HEK293 (cell line): ENCODE measurements around the gene SIAH2.

Source experiments
- CTCF ChIA-PET: fragments of 350-600 bp; formaldehyde crosslinking; extraction: SDS; loops from one replicate; lab custom pipeline; 2021; ENCODE audit warnings: antibody characterized with exemption; lab: Yijun Ruan, JAX
- POLR2A ChIA-PET: fragments of 300-600 bp; formaldehyde crosslinking; extraction: SDS; loops from one replicate; lab custom pipeline; 2020; ENCODE audit warnings: antibody characterized with exemption, inconsistent platforms; lab: Yijun Ruan, JAX
- H3K27ac ChIP-seq: fragments of 200-500 bp; sonication (Bioruptor generic); 2 replicates; pipeline ENCODE4 v1.5.1; 2014; ENCODE audit warnings: low read depth, low read length, control low read depth, inconsistent platforms; ENCODE audit errors: extremely low read depth
- H3K36me3 ChIP-seq, 2 experiments: fragments of 200-500 bp in 1 of 2; sonication (Bioruptor generic) in 1 of 2; 1 replicate in 1 of 2; 2 replicates in 1 of 2; pipeline ENCODE4 v1.5.1; 2014 to 2017; ENCODE audit warnings: inconsistent platforms in 2 of 2, low read length in 2 of 2; ENCODE audit not compliant: control insufficient read depth in 2 of 2, insufficient read depth in 1 of 2
- H3K4me1 ChIP-seq: fragments of 200-500 bp; sonication (Bioruptor generic); 2 replicates; pipeline ENCODE4 v1.5.1; 2014; ENCODE audit warnings: mild to moderate bottlenecking, low read length, inconsistent platforms; ENCODE audit not compliant: control insufficient read depth, insufficient read depth
- H3K4me3 ChIP-seq: 2 replicates; pipeline ENCODE4 v1.5.1; 2011; ENCODE audit warnings: low read depth, mild to moderate bottlenecking, control low read depth, low read length, moderate library complexity
- H3K9me3 ChIP-seq: fragments of 200-500 bp; sonication (Bioruptor generic); 2 replicates; pipeline ENCODE4 v1.5.1; 2014; ENCODE audit warnings: low read depth, low read length, inconsistent platforms; ENCODE audit not compliant: control insufficient read depth, insufficient read depth
- HOXC10 ChIP-seq: sonication (generic); formaldehyde crosslinking; IDR thresholded peaks from 2 replicates; pipeline ENCODE4 v1.8.1; 2023; ENCODE audit warnings: mild to moderate bottlenecking, missing genetic modification reagents
- KLF9 ChIP-seq: fragments of 450-650 bp; formaldehyde crosslinking; IDR thresholded peaks from 2 replicates; pipeline ENCODE4 v1.5.1; 2016; ENCODE audit warnings: missing biosample characterization, missing genetic modification characterization, low read depth
- SP2 ChIP-seq: fragments of 450-650 bp; formaldehyde crosslinking; IDR thresholded peaks from 2 replicates; pipeline ENCODE4 v1.5.1; 2016; ENCODE audit warnings: missing biosample characterization, missing genetic modification characterization
- SP7 ChIP-seq: fragments of 450-650 bp; formaldehyde crosslinking; IDR thresholded peaks from 2 replicates; pipeline ENCODE4 v1.5.1; 2016; ENCODE audit warnings: missing biosample characterization, missing genetic modification characterization
- YY1 ChIP-seq: fragments of 450-650 bp; formaldehyde crosslinking; IDR thresholded peaks from 2 replicates; pipeline ENCODE4 v1.5.1; 2018; ENCODE audit warnings: missing biosample characterization, missing genetic modification characterization
- ZBTB20 ChIP-seq: fragments of 450-650 bp; formaldehyde crosslinking; IDR thresholded peaks from 2 replicates; pipeline ENCODE4 v1.5.1; 2016; ENCODE audit warnings: missing biosample characterization, missing genetic modification characterization
- ZBTB8A ChIP-seq: fragments of 450-650 bp; formaldehyde crosslinking; IDR thresholded peaks from 2 replicates; pipeline ENCODE4 v1.5.1; 2016; ENCODE audit warnings: missing biosample characterization, missing genetic modification characterization
- ZFHX2 ChIP-seq: fragments of 450-650 bp; formaldehyde crosslinking; conservative IDR thresholded peaks from 2 replicates; pipeline ENCODE4 v1.5.1; 2016; ENCODE audit warnings: missing biosample characterization, missing genetic modification characterization
- ZFP3 ChIP-seq: fragments of 450-650 bp; formaldehyde crosslinking; IDR thresholded peaks from 2 replicates; pipeline ENCODE4 v1.5.1; 2016; ENCODE audit warnings: low read depth, missing biosample characterization, missing genetic modification characterization
- ZIC2 ChIP-seq: fragments of 450-650 bp; formaldehyde crosslinking; IDR thresholded peaks from 2 replicates; pipeline ENCODE4 v1.5.1; 2016; ENCODE audit warnings: missing biosample characterization, missing genetic modification characterization
- ZNF112 ChIP-seq: fragments of 450-650 bp; formaldehyde crosslinking; IDR thresholded peaks from 2 replicates; pipeline ENCODE4 v1.5.0; 2017; ENCODE audit warnings: missing biosample characterization, missing genetic modification characterization
- ZNF184 ChIP-seq: fragments of 450-650 bp; IDR thresholded peaks from 2 replicates; pipeline ENCODE4 v1.5.1; 2018; ENCODE audit warnings: missing biosample characterization, mild to moderate bottlenecking, missing genetic modification characterization
- ZNF223 ChIP-seq: fragments of 450-650 bp; formaldehyde crosslinking; IDR thresholded peaks from 2 replicates; pipeline ENCODE4 v1.5.1; 2016; ENCODE audit warnings: missing biosample characterization, missing genetic modification characterization
- ZNF23 ChIP-seq: fragments of 450-650 bp; formaldehyde crosslinking; IDR thresholded peaks from 2 replicates; pipeline ENCODE4 v1.5.1; 2016; ENCODE audit warnings: missing biosample characterization, missing genetic modification characterization, borderline replicate concordance
- ZNF302 ChIP-seq: fragments of 450-650 bp; formaldehyde crosslinking; IDR thresholded peaks from 2 replicates; pipeline ENCODE4 v1.5.1; 2016; ENCODE audit warnings: missing biosample characterization, missing genetic modification characterization, low read depth
- ZNF311 ChIP-seq: fragments of 450-650 bp; formaldehyde crosslinking; IDR thresholded peaks from 2 replicates; pipeline ENCODE4 v1.5.1; 2017; ENCODE audit warnings: missing biosample characterization, missing genetic modification characterization, borderline replicate concordance
- ZNF521 ChIP-seq: fragments of 450-650 bp; formaldehyde crosslinking; IDR thresholded peaks from 2 replicates; pipeline ENCODE4 v1.5.1; 2017; ENCODE audit warnings: missing biosample characterization, mild to moderate bottlenecking, missing genetic modification characterization
- ZNF549 ChIP-seq: fragments of 450-650 bp; IDR thresholded peaks from 2 replicates; pipeline ENCODE4 v1.5.1; 2018; ENCODE audit warnings: missing biosample characterization, missing genetic modification characterization, mild to moderate bottlenecking, inconsistent platforms, moderate library complexity
- ZNF658 ChIP-seq: fragments of 450-650 bp; formaldehyde crosslinking; IDR thresholded peaks from 2 replicates; pipeline ENCODE4; 2016; ENCODE audit warnings: missing biosample characterization, missing genetic modification characterization
- ZNF776 ChIP-seq: fragments of 450-650 bp; formaldehyde crosslinking; IDR thresholded peaks from 2 replicates; pipeline ENCODE4 v1.5.0; 2017; ENCODE audit warnings: missing biosample characterization, missing genetic modification characterization, borderline replicate concordance
- ZNF791 ChIP-seq: fragments of 450-650 bp; formaldehyde crosslinking; IDR thresholded peaks from 2 replicates; pipeline ENCODE4 v1.5.1; 2016; ENCODE audit warnings: missing biosample characterization, missing genetic modification characterization
- TF ChIP-seq, protein P1 (sequence below): sonication (generic); formaldehyde crosslinking; IDR thresholded peaks from 2 replicates; pipeline ENCODE4 v1.8.1; 2022; ENCODE audit warnings: mild to moderate bottlenecking, moderate library complexity, missing genetic modification reagents
- TF ChIP-seq, protein P2 (sequence below): fragments of 450-650 bp; formaldehyde crosslinking; IDR thresholded peaks from 2 replicates; pipeline ENCODE4 v1.5.1; 2016; ENCODE audit warnings: missing biosample characterization, missing genetic modification characterization
- TF ChIP-seq, protein P3 (sequence below): fragments of 450-650 bp; formaldehyde crosslinking; IDR thresholded peaks from 2 replicates; pipeline ENCODE4 v1.5.1; 2016; ENCODE audit warnings: missing biosample characterization, missing genetic modification characterization
- TF ChIP-seq, protein P4 (sequence below): fragments of 450-650 bp; formaldehyde crosslinking; IDR thresholded peaks from 2 replicates; pipeline ENCODE4 v1.5.1; 2017; ENCODE audit warnings: missing biosample characterization, missing genetic modification characterization
- TF ChIP-seq, protein P5 (sequence below): fragments of 450-650 bp; formaldehyde crosslinking; IDR thresholded peaks from 2 replicates; pipeline ENCODE4 v1.5.1; 2016; ENCODE audit warnings: missing biosample characterization, missing genetic modification characterization
- TF ChIP-seq, protein P6 (sequence below): fragments of 450-650 bp; formaldehyde crosslinking; IDR thresholded peaks from 2 replicates; pipeline ENCODE4 v1.5.1; 2017; ENCODE audit warnings: missing biosample characterization, missing genetic modification characterization

The SIAH2 gene

DNA sequence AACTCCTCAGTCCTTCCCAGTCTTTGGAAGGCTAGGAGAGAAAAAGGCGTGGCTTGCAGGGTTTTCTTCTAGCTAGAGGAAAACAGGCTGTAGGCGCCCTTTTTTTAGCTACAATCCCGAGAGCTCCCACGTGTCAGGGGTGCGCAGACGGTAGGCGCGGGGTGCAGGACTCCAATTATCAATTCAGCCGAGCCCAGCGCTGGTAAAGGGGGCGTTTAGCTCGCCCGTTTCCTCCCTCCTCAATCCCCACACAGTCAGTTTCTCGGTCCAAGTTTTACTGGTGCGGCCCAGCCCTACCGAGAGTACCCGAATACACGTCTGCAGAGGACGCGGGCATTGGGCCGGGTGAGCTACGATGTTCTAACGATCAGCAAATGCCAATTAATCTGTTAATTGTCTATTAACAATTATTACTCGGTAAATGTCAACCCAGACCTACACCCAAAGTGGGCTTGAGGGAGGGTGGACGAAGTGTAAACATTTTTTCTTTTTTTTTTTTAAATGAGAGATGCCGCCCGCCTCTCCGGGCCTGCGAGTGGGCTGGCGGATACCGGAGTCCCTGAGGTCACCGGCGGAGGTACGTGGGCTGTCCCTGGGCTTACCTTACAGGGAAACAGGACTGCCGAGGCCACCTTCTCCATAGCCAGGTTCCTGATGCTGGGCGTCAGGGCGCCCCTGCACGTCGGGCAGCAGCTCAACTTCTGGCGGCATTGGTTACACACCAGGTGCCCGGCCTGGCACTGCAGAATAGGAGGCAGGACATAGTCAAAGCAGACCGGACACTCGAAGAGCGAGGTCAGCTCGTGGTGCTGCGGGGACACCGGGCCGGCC lies 923 bp downstream of the SIAH2 start:
- POLR2A ChIA-PET: interaction anchor here (0.6 to 1.5 kb wide), 3 partner anchors 15 to 256 kb away, joined by 3 to 5 read pairs (median 4); no protein-coding TSS in a partner anchor
- H3K9me3 ChIP-seq: no peaks in the 10 kb centered on the region
- H3K4me3 ChIP-seq: peak overlapping the region; percentile 70
- no peaks in the 10 kb centered on the region; the same call in 1 of the 2 replicates for H3K4me1 ChIP-seq
- CTCF ChIA-PET: interaction anchor here (0.8 to 1.2 kb wide), 3 partner anchors 26 to 41 kb away, joined by 3 to 5 read pairs (median 4); no protein-coding TSS in a partner anchor
- peak overlapping the region; percentile 88 for H3K27ac ChIP-seq
- H3K36me3 ChIP-seq: peaks cover 0 to 5% of the 10 kb centered on the region in 2 experiments; a peak in 1 of 3 replicates
- no peak for TF ChIP-seq ZNF302 (tag by site-specific recombination)
- no peak for TF ChIP-seq ZNF521
- TF ChIP-seq ZNF658 (tag by site-specific recombination): no peak
- TF ChIP-seq ZNF184 (tag by site-specific recombination): no peak
- peak; percentile 89 for TF ChIP-seq ZBTB8A (tag by site-specific recombination)
- no peak for TF ChIP-seq YY1 (tag by site-specific recombination)
- peak; percentile 55; the same call in 1 of the 2 replicates for TF ChIP-seq ZBTB20
- no peak for TF ChIP-seq ZIC2 (tag by site-specific recombination)
- TF ChIP-seq ZNF549 (tag by site-specific recombination): no peak
- TF ChIP-seq, protein P1, sequence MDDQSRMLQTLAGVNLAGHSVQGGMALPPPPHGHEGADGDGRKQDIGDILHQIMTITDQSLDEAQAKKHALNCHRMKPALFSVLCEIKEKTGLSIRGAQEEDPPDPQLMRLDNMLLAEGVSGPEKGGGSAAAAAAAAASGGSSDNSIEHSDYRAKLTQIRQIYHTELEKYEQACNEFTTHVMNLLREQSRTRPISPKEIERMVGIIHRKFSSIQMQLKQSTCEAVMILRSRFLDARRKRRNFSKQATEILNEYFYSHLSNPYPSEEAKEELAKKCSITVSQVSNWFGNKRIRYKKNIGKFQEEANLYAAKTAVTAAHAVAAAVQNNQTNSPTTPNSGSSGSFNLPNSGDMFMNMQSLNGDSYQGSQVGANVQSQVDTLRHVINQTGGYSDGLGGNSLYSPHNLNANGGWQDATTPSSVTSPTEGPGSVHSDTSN (CRISPR knock-in tag): no peak
- peak; percentile 45 for TF ChIP-seq ZFHX2 (tag by site-specific recombination)
- TF ChIP-seq ZNF791 (tag by site-specific recombination): no peak
- no peak for TF ChIP-seq ZNF23 (tag by site-specific recombination)
- TF ChIP-seq, protein P2, sequence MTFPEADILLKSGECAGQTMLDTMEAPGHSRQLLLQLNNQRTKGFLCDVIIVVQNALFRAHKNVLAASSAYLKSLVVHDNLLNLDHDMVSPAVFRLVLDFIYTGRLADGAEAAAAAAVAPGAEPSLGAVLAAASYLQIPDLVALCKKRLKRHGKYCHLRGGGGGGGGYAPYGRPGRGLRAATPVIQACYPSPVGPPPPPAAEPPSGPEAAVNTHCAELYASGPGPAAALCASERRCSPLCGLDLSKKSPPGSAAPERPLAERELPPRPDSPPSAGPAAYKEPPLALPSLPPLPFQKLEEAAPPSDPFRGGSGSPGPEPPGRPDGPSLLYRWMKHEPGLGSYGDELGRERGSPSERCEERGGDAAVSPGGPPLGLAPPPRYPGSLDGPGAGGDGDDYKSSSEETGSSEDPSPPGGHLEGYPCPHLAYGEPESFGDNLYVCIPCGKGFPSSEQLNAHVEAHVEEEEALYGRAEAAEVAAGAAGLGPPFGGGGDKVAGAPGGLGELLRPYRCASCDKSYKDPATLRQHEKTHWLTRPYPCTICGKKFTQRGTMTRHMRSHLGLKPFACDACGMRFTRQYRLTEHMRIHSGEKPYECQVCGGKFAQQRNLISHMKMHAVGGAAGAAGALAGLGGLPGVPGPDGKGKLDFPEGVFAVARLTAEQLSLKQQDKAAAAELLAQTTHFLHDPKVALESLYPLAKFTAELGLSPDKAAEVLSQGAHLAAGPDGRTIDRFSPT (tag by site-specific recombination): no peak
- 0 out of 2 replicates have a peak, but pooled peaks have one; percentile 29 for TF ChIP-seq KLF9 (tag by site-specific recombination)
- TF ChIP-seq, protein P3, sequence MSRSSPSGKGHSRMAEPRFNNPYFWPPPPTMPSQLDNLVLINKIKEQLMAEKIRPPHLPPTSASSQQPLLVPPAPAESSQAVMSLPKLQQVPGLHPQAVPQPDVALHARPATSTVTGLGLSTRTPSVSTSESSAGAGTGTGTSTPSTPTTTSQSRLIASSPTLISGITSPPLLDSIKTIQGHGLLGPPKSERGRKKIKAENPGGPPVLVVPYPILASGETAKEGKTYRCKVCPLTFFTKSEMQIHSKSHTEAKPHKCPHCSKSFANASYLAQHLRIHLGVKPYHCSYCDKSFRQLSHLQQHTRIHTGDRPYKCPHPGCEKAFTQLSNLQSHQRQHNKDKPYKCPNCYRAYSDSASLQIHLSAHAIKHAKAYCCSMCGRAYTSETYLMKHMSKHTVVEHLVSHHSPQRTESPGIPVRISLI (tag by site-specific recombination): peak; percentile 61; the same call in 1 of the 2 replicates
- peak; percentile 27 for TF ChIP-seq SP2 (tag by site-specific recombination)
- TF ChIP-seq ZNF776: no peak
- TF ChIP-seq ZNF223 (tag by site-specific recombination): no peak
- 0 out of 2 replicates have a peak, but pooled peaks have one; percentile 18 for TF ChIP-seq SP7 (tag by site-specific recombination)
- TF ChIP-seq HOXC10: 0 out of 2 replicates have a peak, but pooled peaks have one; percentile 27
- TF ChIP-seq, protein P4, sequence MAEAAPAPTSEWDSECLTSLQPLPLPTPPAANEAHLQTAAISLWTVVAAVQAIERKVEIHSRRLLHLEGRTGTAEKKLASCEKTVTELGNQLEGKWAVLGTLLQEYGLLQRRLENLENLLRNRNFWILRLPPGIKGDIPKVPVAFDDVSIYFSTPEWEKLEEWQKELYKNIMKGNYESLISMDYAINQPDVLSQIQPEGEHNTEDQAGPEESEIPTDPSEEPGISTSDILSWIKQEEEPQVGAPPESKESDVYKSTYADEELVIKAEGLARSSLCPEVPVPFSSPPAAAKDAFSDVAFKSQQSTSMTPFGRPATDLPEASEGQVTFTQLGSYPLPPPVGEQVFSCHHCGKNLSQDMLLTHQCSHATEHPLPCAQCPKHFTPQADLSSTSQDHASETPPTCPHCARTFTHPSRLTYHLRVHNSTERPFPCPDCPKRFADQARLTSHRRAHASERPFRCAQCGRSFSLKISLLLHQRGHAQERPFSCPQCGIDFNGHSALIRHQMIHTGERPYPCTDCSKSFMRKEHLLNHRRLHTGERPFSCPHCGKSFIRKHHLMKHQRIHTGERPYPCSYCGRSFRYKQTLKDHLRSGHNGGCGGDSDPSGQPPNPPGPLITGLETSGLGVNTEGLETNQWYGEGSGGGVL: no peak
- TF ChIP-seq ZFP3 (tag by site-specific recombination): no peak
- no peak for TF ChIP-seq ZNF311 (tag by site-specific recombination)
- TF ChIP-seq ZNF112 (tag by site-specific recombination): no peak
- TF ChIP-seq, protein P5, sequence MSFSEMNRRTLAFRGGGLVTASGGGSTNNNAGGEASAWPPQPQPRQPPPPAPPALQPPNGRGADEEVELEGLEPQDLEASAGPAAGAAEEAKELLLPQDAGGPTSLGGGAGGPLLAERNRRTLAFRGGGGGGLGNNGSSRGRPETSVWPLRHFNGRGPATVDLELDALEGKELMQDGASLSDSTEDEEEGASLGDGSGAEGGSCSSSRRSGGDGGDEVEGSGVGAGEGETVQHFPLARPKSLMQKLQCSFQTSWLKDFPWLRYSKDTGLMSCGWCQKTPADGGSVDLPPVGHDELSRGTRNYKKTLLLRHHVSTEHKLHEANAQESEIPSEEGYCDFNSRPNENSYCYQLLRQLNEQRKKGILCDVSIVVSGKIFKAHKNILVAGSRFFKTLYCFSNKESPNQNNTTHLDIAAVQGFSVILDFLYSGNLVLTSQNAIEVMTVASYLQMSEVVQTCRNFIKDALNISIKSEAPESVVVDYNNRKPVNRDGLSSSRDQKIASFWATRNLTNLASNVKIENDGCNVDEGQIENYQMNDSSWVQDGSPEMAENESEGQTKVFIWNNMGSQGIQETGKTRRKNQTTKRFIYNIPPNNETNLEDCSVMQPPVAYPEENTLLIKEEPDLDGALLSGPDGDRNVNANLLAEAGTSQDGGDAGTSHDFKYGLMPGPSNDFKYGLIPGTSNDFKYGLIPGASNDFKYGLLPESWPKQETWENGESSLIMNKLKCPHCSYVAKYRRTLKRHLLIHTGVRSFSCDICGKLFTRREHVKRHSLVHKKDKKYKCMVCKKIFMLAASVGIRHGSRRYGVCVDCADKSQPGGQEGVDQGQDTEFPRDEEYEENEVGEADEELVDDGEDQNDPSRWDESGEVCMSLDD (tag by site-specific recombination): no peak
- TF ChIP-seq, protein P6, sequence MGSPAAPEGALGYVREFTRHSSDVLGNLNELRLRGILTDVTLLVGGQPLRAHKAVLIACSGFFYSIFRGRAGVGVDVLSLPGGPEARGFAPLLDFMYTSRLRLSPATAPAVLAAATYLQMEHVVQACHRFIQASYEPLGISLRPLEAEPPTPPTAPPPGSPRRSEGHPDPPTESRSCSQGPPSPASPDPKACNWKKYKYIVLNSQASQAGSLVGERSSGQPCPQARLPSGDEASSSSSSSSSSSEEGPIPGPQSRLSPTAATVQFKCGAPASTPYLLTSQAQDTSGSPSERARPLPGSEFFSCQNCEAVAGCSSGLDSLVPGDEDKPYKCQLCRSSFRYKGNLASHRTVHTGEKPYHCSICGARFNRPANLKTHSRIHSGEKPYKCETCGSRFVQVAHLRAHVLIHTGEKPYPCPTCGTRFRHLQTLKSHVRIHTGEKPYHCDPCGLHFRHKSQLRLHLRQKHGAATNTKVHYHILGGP: no peak
